Calu3 (cell line): ENCODE results near the gene GPR75. TPM values are rescaled to one million over a fixed set of nuclear protein-coding genes. Genes with fewer than 3 reads are reported as not detected.

ENCODE experiments used
- BruUV-seq: library from RNA; stranded (reverse); fragments of 400-500 nt; replicated peaks from 2 replicates; lab custom pipeline; 2021; lab: Mats Ljungman, UMichigan
- CTCF ChIA-PET: fragments of 300-600 bp; sonication (Branson Sonifier 250); formaldehyde crosslinking; loops from one replicate; lab custom pipeline; 2022; ENCODE audit warnings: antibody characterized with exemption; lab: Charles Lee
- DNase-seq: peaks from one replicate; pipeline ENCODE4 v3.0.0; 2022
- H3K27ac Mint-ChIP-seq: one replicate; pipeline ENCODE4 v1.8.0; 2022; ENCODE audit warnings: mixed read lengths; ENCODE audit not compliant: unreplicated experiment
- H3K27me3 Mint-ChIP-seq: one replicate; pipeline ENCODE4 v1.8.0; 2022; ENCODE audit warnings: mixed read lengths; ENCODE audit not compliant: unreplicated experiment
- H3K36me3 Mint-ChIP-seq: one replicate; pipeline ENCODE4 v1.8.0; 2022; ENCODE audit warnings: mild to moderate bottlenecking, moderate library complexity, mixed read lengths; ENCODE audit not compliant: insufficient read depth, unreplicated experiment
- H3K4me1 Mint-ChIP-seq: one replicate; pipeline ENCODE4 v1.8.0; 2022; ENCODE audit warnings: mild to moderate bottlenecking, low read depth, mixed read lengths; ENCODE audit not compliant: unreplicated experiment
- H3K4me3 Mint-ChIP-seq: one replicate; pipeline ENCODE4 v1.8.0; 2022; ENCODE audit warnings: mild to moderate bottlenecking, low read depth, moderate library complexity, mixed read lengths; ENCODE audit not compliant: unreplicated experiment
- H3K9me3 Mint-ChIP-seq: one replicate; pipeline ENCODE4 v1.8.0; 2022; ENCODE audit warnings: low read depth, mixed read lengths; ENCODE audit not compliant: unreplicated experiment
- intact Hi-C: fragments of 100-400 bp; cut with micrococcal nuclease; formaldehyde crosslinking; loops from one replicate; pipeline ENCODE4 v1.10.0; 2022; ENCODE audit not compliant: unreplicated experiment
- total RNA-seq: library from RNA; stranded (reverse); gene quantifications from 2 replicates; pipeline ENCODE4 v1.2.3, GENCODE V29; 2022
- TF ChIP-seq, protein P1 (sequence below): fragments of 200-600 bp; IDR thresholded peaks from one replicate; pipeline ENCODE4 v1.8.0; 2022; ENCODE audit warnings: antibody characterized with exemption; ENCODE audit not compliant: unreplicated experiment

Gene GPR75
- total RNA-seq, 1 experiment from 2014 or later = 7.5 TPM

DNA sequence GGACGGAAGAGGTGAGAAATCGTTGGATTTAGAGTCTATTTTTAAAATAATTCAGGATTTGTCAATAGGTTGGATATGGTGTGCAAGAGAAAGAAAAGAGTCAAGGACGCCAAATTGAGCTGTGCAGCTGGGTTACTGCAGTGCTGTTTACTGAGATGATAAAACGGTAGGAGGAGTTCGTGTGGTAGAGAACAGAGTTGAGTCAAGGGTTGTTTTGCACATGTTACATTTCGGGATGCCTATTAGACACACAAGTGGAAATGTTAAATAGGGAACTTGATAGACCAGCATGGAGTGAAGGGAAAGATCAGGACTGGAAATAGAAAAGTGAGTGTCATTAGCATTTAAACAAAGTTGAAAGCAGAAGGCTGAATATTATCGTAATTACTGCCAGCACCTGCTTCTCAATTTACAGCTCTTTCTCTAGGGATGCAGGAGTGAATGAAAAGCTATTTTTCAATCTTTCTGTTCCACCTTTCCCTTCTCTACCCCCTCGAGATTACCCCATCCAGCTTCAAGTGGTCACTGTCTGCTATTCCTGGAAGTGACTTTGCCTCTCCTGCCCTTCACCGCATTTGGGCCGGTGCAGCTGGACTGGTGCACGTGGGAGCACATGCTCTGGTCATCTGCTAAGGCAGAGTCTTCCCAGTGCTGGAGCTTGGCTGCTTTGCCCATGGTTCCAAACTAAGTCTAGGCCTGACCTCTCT lies 30.3 kb downstream of the GPR75 start:
- Mint-ChIP-seq H3K9me3 (no peaks in the 10 kb centered on the region), H3K27ac (no peak overlapping the region), H3K4me1 (no peaks in the 10 kb centered on the region), H3K36me3 (no peaks in the 10 kb centered on the region), H3K4me3 (no peak overlapping the region), H3K27me3 (no peaks in the 10 kb centered on the region)
- BruUV-seq = no TSS peak
- CTCF ChIA-PET = no interaction called here
- intact Hi-C loops = no loop called here
- TF ChIP-seq, protein P1, sequence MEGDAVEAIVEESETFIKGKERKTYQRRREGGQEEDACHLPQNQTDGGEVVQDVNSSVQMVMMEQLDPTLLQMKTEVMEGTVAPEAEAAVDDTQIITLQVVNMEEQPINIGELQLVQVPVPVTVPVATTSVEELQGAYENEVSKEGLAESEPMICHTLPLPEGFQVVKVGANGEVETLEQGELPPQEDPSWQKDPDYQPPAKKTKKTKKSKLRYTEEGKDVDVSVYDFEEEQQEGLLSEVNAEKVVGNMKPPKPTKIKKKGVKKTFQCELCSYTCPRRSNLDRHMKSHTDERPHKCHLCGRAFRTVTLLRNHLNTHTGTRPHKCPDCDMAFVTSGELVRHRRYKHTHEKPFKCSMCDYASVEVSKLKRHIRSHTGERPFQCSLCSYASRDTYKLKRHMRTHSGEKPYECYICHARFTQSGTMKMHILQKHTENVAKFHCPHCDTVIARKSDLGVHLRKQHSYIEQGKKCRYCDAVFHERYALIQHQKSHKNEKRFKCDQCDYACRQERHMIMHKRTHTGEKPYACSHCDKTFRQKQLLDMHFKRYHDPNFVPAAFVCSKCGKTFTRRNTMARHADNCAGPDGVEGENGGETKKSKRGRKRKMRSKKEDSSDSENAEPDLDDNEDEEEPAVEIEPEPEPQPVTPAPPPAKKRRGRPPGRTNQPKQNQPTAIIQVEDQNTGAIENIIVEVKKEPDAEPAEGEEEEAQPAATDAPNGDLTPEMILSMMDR = no peak
- no peak for DNase-seq

DNA sequence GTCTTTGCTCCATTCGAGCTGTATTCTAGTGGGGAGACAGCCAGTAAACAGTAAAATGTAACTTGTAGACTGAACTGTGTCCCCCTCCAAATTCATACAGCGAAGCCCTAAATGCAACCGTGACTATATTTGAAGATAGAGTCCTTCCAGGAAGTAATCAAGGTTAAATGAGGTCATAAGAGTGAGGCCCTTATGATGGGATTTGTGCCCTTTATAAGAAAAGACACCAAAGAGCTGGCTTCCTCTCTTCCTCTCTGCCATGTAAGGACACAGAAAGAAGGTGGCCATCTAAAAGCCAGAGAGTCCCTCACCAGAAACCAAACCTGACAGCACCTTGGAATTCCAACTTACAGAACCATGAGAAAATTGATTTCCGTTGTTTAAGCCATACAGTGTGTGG lies 31.4 kb downstream of the GPR75 start:
- TF ChIP-seq, protein P1 = no peak
- Mint-ChIP-seq H3K9me3 (no peaks in the 10 kb centered on the region), H3K4me1 (no peaks in the 10 kb centered on the region), H3K4me3 (no peak overlapping the region), H3K36me3 (no peaks in the 10 kb centered on the region), H3K27me3 (no peaks in the 10 kb centered on the region), H3K27ac (no peak overlapping the region)
- no peak for DNase-seq
- CTCF ChIA-PET = no interaction called here
- intact Hi-C loops = no loop called here
- no TSS peak for BruUV-seq

DNA sequence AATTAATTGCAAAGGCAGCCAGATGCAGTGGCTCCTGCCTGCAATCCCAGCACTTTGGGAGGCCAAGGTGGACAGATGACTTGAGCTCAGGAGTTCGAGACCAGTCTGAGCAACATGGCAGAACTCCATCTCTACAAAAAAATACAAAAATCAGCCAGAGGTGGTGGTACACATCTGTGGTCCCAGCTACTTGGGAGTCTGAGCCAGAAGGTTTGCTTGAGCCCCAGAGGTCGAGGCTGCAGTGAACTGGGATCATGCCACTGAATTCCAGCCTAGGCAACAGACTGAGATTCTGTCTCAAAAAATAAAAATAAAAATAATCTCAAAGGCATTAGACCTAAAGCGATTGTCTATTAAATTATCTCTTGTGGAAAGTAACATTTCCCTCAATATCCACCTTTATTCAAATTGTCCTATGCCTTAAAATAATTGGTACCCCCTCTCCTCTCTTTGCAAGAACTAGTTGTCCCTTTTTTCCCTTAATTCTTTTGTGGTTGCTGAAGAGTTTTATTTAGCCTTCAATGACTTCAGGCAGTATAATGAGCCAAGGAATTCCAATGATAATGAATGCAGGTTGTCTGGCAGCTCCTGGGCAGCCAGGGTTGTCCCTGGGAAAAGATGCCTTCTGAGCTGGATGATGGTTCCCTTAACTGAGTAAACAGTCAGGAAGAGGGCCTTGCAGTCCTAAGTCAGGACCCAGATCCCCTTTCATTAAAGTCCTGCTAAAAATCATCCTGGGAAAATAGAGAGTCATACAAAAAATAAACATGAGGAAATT lies 32.2 kb downstream of the GPR75 start:
- no peak overlapping the region for H3K27ac Mint-ChIP-seq
- no TSS peak for BruUV-seq

DNA sequence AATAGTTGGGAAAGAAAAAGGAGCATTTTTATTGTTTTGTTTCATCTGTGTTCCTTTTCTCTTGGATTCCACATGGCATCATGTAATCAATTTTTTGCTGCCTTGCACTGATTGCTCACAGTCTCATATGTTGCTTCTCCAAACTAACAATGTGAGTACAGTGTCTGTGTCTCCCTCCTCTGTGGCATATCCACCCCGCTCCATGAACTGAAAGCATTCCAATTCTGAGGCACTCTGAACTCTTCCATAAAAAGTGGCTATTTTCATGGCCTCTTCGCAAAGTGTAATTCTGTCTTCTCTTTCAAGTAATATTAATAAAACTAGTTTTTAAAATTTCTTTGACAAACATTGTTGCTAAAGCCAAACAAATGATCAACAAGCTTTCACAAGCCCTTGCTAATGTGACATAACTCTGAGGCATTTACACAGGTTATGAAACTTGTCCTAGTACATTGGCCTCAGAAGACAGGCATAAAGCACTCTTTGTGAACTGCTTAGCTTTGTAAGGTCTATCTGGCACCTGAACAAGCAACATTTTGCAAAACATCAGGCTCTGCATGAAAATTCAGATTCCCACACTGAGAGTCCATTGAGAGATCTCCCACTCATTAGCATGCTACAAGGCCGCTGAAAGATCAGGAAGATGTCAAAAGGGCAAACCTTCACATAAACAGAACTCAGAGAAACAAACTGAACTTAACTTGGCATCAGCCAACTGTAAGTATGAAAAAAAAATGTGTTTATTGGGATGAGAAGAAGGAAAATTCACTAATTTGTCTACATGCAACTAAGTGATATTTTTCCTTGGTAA lies 33.0 kb downstream of the GPR75 start:
- no TSS peak for BruUV-seq
- no peak overlapping the region for H3K27ac Mint-ChIP-seq
- no peak overlapping the region for H3K4me3 Mint-ChIP-seq
- TF ChIP-seq, protein P1 = no peak
- CTCF ChIA-PET = no interaction called here
- H3K27me3 Mint-ChIP-seq = no peaks in the 10 kb centered on the region
- H3K36me3 Mint-ChIP-seq = no peaks in the 10 kb centered on the region
- no peak for DNase-seq
- intact Hi-C loops = no loop called here
- no peaks in the 10 kb centered on the region for H3K4me1 Mint-ChIP-seq
- H3K9me3 Mint-ChIP-seq = no peaks in the 10 kb centered on the region

More for the DNA sequence above, 32.2 kb downstream of the GPR75 start:
- no peaks in the 10 kb centered on the region for H3K36me3 Mint-ChIP-seq
- TF ChIP-seq, protein P1 = no peak
- H3K4me3 Mint-ChIP-seq = no peak overlapping the region
- H3K27me3 Mint-ChIP-seq = no peaks in the 10 kb centered on the region
- intact Hi-C loops = no loop called here
- no peak for DNase-seq
- no peaks in the 10 kb centered on the region for H3K9me3 Mint-ChIP-seq
- no peaks in the 10 kb centered on the region for H3K4me1 Mint-ChIP-seq
- CTCF ChIA-PET = no interaction called here
